ENCODE results near the gene TAAR6. TPM values are rescaled to one million over a fixed set of nuclear protein-coding genes. Genes with fewer than 3 reads are reported as not detected.
"Not testable (repeated sequence)": the region's sequence is repeated elsewhere in the genome, so short reads cannot be mapped to it uniquely, and the experiment has no call there.

The TAAR6 gene
- not detected for total RNA-seq

GRCh38 chr6:132570221-132570777 is at the start of gene TAAR6:
TSS of gene TAAR6 (plus strand) at chr6:132570322. CDS start at chr6:132570322, 0 bp downstream.
- H3K4me3 Mint-ChIP-seq = no peak within 1 kb of the TSS
- no peaks in the 10 kb centered on the region for H3K9me3 Mint-ChIP-seq (ENCODE audit: low read depth)
- DNase-seq = no peak

GRCh38 chr6:132520953-132521352 is 49.2 kb upstream of the TAAR6 start:
- peaks cover 54% of the 10 kb centered on the region for H3K27me3 Mint-ChIP-seq
- H3K9me3 Mint-ChIP-seq (ENCODE audit: low read depth) = no peaks in the 10 kb centered on the region
- no peaks in the 10 kb centered on the region for H3K4me1 Mint-ChIP-seq
- ATAC-seq (no peak), DNase-seq (no peak)
- H3K36me3 Mint-ChIP-seq = no peaks in the 10 kb centered on the region
- no peak overlapping the region for H3K4me3 Mint-ChIP-seq
- CTCF ChIA-PET = interaction anchor here (2.1 kb wide), 1 partner anchor 9 kb away, joined by 8 read pairs; no protein-coding TSS in a partner anchor
- H3K27ac Mint-ChIP-seq = no peak overlapping the region

More at GRCh38 chr6:132570221-132570777, at the start of gene TAAR6:
- Mint-ChIP-seq H3K4me1 (no peaks in the 10 kb centered on the region), H3K36me3 (no peaks in the 10 kb centered on the region), H3K27ac (no peak within 1 kb of the TSS), H3K27me3 (peaks cover 34% of the 10 kb centered on the region)
- ATAC-seq = no peak
- CTCF ChIA-PET = no interaction called here

- Mint-ChIP-seq H3K9me3 (ENCODE audit: low read depth) (no peaks in the 10 kb centered on the region), H3K27ac (no peak overlapping the region), H3K4me1 (no peaks in the 10 kb centered on the region), H3K4me3 (no peak overlapping the region), H3K36me3 (no peaks in the 10 kb centered on the region), H3K27me3 (peaks cover 63% of the 10 kb centered on the region)
- CTCF ChIA-PET = interaction anchor here (0.9 kb wide), 1 partner anchor 9 kb away, joined by 3 read pairs; no protein-coding TSS in a partner anchor
- no peak for DNase-seq
- no peak for ATAC-seq
These were observed 45.5 kb upstream of the TAAR6 start for GRCh38 chr6:132524646-132525045.

GRCh38 chr6:132525866-132526265 is 44.3 kb upstream of the TAAR6 start:
- no peaks in the 10 kb centered on the region for H3K9me3 Mint-ChIP-seq (ENCODE audit: low read depth)
- H3K36me3 Mint-ChIP-seq = no peaks in the 10 kb centered on the region
- no peak overlapping the region for H3K4me3 Mint-ChIP-seq
- H3K4me1 Mint-ChIP-seq = peaks cover 3% of the 10 kb centered on the region
- H3K27me3 Mint-ChIP-seq = peaks cover 56% of the 10 kb centered on the region
- DNase-seq (no peak), ATAC-seq (no peak)
- CTCF ChIA-PET = no interaction called here
- no peak overlapping the region for H3K27ac Mint-ChIP-seq

- Mint-ChIP-seq H3K9me3 (ENCODE audit: low read depth) (no peaks in the 10 kb centered on the region), H3K4me3 (no peak overlapping the region), H3K27ac (no peak overlapping the region), H3K27me3 (peaks cover 55% of the 10 kb centered on the region), H3K36me3 (no peaks in the 10 kb centered on the region), H3K4me1 (peaks cover 3% of the 10 kb centered on the region)
- CTCF ChIA-PET = interaction anchor here (0.9 to 1.2 kb wide), 2 partner anchors 11 to 295 kb away, joined by 3 read pairs; no protein-coding TSS in a partner anchor
- DNase-seq (no peak), ATAC-seq (no peak)
These were observed 43.7 kb upstream of the TAAR6 start for GRCh38 chr6:132526461-132526860.

- CTCF ChIA-PET = interaction anchor here (1.6 to 1.8 kb wide), 2 partner anchors 236 to 296 kb away, joined by 3 to 4 read pairs; no protein-coding TSS in a partner anchor
- ATAC-seq (no peak), DNase-seq (no peak)
- Mint-ChIP-seq H3K4me1 (peaks cover 3% of the 10 kb centered on the region), H3K9me3 (ENCODE audit: low read depth) (no peaks in the 10 kb centered on the region), H3K4me3 (no peak overlapping the region), H3K27me3 (peaks cover 48% of the 10 kb centered on the region), H3K27ac (no peak overlapping the region), H3K36me3 (no peaks in the 10 kb centered on the region)
These were observed 42.3 kb upstream of the TAAR6 start for GRCh38 chr6:132527791-132528190.

GRCh38 chr6:132530293-132530974 is 39.7 kb upstream of the TAAR6 start:
- Mint-ChIP-seq H3K4me3 (no peak overlapping the region), H3K27ac (no peak overlapping the region), H3K4me1 (peaks cover 3% of the 10 kb centered on the region), H3K36me3 (no peaks in the 10 kb centered on the region), H3K27me3 (peaks cover 27% of the 10 kb centered on the region), H3K9me3 (ENCODE audit: low read depth) (no peaks in the 10 kb centered on the region)
- peak; percentile 78 for ATAC-seq
- CTCF ChIA-PET = interaction anchor here (0.6 to 2.2 kb wide), 17 partner anchors 8 to 293 kb away, joined by 3 to 13 read pairs (median 3); partner anchors contain the start of genes SLC18B1, STX7, TAAR1 and TAAR9
- DNase-seq = peak; percentile 76

- DNase-seq; H3K4me3 Mint-ChIP-seq; H3K27ac Mint-ChIP-seq; H3K4me1 Mint-ChIP-seq; ATAC-seq; CTCF ChIA-PET; H3K9me3 Mint-ChIP-seq (ENCODE audit: low read depth); H3K36me3 Mint-ChIP-seq: not testable (repeated sequence)
- H3K27me3 Mint-ChIP-seq = peaks cover 29% of the 10 kb centered on the region
These were observed 35.6 kb upstream of the TAAR6 start for GRCh38 chr6:132534546-132534945.

- Mint-ChIP-seq H3K4me1 (no peaks in the 10 kb centered on the region), H3K27ac (no peak overlapping the region), H3K4me3 (no peak overlapping the region), H3K36me3 (no peaks in the 10 kb centered on the region), H3K9me3 (ENCODE audit: low read depth) (no peaks in the 10 kb centered on the region), H3K27me3 (peaks cover 42% of the 10 kb centered on the region)
- ATAC-seq = no peak
- CTCF ChIA-PET = no interaction called here
- DNase-seq = no peak
These were observed 33.0 kb upstream of the TAAR6 start for GRCh38 chr6:132537145-132537544.

GRCh38 chr6:132537977-132538376 is 32.1 kb upstream of the TAAR6 start, which contains the start of gene TAAR9:
TSS of gene TAAR9 (plus strand) at chr6:132538277. CDS start at chr6:132538290, 13 bp downstream.
- ATAC-seq (no peak), DNase-seq (no peak)
- CTCF ChIA-PET = interaction anchor here (1.2 kb wide), 1 partner anchor 8 kb away, joined by 3 read pairs; no protein-coding TSS in a partner anchor
- Mint-ChIP-seq H3K9me3 (ENCODE audit: low read depth) (no peaks in the 10 kb centered on the region), H3K4me3 (no peak within 1 kb of the TSS), H3K4me1 (no peaks in the 10 kb centered on the region), H3K27ac (no peak within 1 kb of the TSS), H3K27me3 (peaks cover 42% of the 10 kb centered on the region), H3K36me3 (no peaks in the 10 kb centered on the region)

GRCh38 chr6:132544826-132545225 is 25.3 kb upstream of the TAAR6 start:
- H3K27me3 Mint-ChIP-seq = peaks cover 39% of the 10 kb centered on the region
- no peak overlapping the region for H3K4me3 Mint-ChIP-seq
- no peaks in the 10 kb centered on the region for H3K4me1 Mint-ChIP-seq
- no peaks in the 10 kb centered on the region for H3K9me3 Mint-ChIP-seq (ENCODE audit: low read depth)
- ATAC-seq = no peak
- no peak for DNase-seq
- no peaks in the 10 kb centered on the region for H3K36me3 Mint-ChIP-seq
- no peak overlapping the region for H3K27ac Mint-ChIP-seq
- CTCF ChIA-PET = interaction anchor here (0.8 to 1.9 kb wide), 2 partner anchors 8 to 14 kb away, joined by 3 to 7 read pairs; no protein-coding TSS in a partner anchor

GRCh38 chr6:132548746-132549463 is 21.2 kb upstream of the TAAR6 start:
- Mint-ChIP-seq H3K36me3 (no peaks in the 10 kb centered on the region), H3K4me3 (no peak overlapping the region), H3K27me3 (peaks cover 27% of the 10 kb centered on the region), H3K4me1 (no peaks in the 10 kb centered on the region), H3K27ac (no peak overlapping the region), H3K9me3 (ENCODE audit: low read depth) (no peaks in the 10 kb centered on the region)
- DNase-seq (no peak), ATAC-seq (no peak)
- CTCF ChIA-PET = no interaction called here

- DNase-seq = no peak
- Mint-ChIP-seq H3K4me1 (no peaks in the 10 kb centered on the region), H3K27ac (no peak overlapping the region), H3K27me3 (peaks cover 35% of the 10 kb centered on the region), H3K36me3 (no peaks in the 10 kb centered on the region), H3K4me3 (no peak overlapping the region), H3K9me3 (ENCODE audit: low read depth) (no peaks in the 10 kb centered on the region)
- ATAC-seq = no peak
- CTCF ChIA-PET = no interaction called here
These were observed 18.9 kb upstream of the TAAR6 start for GRCh38 chr6:132551214-132551613.

Data from activated CD8-positive, alpha-beta memory T cell treated with anti-CD3 and anti-CD28 coated beads, Interleukin-2, amount 10 ng/mL, durations not matched to agents 7 days and 5 days (primary cell).